ENCODE measurements around the gene MPL. TPM values are rescaled to one million over a fixed set of nuclear protein-coding genes. Genes with fewer than 3 reads are reported as not detected.
"Not testable (repeated sequence)": the region's sequence is repeated elsewhere in the genome, so short reads cannot be mapped to it uniquely, and the experiment has no call there.

MPL gene
- total RNA-seq, 1 experiment from 2014 or later: 0.15 TPM

DNA sequence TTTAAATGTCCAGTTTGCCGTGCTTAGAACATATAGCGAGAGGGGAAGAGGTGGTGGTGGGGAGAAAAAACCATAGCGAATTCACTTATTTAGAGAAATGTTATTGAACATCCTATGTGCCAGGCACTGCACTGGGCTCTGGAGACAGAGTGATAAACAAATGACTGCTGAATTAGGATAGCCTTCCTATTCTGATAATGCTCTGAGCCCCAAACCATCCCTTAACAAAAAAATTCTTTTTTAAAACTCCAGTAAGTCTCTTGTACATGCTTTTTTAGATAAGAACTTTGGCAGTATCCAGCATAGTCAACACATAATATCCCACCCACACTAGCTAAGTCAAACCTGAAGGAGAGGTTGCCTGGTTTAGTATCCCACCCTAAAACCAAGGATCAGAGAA lies 60.6 kb downstream of the MPL start (continued):
- TF ChIP-seq KAT7 (CRISPR knock-in tag; IDR thresholded peaks at IDR 0.05; ENCODE audit: borderline replicate concordance): no peak
- TF ChIP-seq ZNF317 (CRISPR knock-in tag; IDR thresholded peaks at IDR 0.05; ENCODE audit: borderline replicate concordance, low read depth): no peak
- TF ChIP-seq NR3C1 (CRISPR knock-in tag; conservative IDR thresholded peaks at IDR 0.05; ENCODE audit: low read depth): no peak
- TF ChIP-seq SP1 (CRISPR knock-in tag; conservative IDR thresholded peaks at IDR 0.05): no peak
- TF ChIP-seq USF1 (CRISPR knock-in tag; IDR thresholded peaks at IDR 0.05): no peak
- TF ChIP-seq, protein P1, sequence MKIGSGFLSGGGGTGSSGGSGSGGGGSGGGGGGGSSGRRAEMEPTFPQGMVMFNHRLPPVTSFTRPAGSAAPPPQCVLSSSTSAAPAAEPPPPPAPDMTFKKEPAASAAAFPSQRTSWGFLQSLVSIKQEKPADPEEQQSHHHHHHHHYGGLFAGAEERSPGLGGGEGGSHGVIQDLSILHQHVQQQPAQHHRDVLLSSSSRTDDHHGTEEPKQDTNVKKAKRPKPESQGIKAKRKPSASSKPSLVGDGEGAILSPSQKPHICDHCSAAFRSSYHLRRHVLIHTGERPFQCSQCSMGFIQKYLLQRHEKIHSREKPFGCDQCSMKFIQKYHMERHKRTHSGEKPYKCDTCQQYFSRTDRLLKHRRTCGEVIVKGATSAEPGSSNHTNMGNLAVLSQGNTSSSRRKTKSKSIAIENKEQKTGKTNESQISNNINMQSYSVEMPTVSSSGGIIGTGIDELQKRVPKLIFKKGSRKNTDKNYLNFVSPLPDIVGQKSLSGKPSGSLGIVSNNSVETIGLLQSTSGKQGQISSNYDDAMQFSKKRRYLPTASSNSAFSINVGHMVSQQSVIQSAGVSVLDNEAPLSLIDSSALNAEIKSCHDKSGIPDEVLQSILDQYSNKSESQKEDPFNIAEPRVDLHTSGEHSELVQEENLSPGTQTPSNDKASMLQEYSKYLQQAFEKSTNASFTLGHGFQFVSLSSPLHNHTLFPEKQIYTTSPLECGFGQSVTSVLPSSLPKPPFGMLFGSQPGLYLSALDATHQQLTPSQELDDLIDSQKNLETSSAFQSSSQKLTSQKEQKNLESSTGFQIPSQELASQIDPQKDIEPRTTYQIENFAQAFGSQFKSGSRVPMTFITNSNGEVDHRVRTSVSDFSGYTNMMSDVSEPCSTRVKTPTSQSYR (CRISPR knock-in tag; IDR thresholded peaks at IDR 0.05): no peak
- TF ChIP-seq, protein P2, sequence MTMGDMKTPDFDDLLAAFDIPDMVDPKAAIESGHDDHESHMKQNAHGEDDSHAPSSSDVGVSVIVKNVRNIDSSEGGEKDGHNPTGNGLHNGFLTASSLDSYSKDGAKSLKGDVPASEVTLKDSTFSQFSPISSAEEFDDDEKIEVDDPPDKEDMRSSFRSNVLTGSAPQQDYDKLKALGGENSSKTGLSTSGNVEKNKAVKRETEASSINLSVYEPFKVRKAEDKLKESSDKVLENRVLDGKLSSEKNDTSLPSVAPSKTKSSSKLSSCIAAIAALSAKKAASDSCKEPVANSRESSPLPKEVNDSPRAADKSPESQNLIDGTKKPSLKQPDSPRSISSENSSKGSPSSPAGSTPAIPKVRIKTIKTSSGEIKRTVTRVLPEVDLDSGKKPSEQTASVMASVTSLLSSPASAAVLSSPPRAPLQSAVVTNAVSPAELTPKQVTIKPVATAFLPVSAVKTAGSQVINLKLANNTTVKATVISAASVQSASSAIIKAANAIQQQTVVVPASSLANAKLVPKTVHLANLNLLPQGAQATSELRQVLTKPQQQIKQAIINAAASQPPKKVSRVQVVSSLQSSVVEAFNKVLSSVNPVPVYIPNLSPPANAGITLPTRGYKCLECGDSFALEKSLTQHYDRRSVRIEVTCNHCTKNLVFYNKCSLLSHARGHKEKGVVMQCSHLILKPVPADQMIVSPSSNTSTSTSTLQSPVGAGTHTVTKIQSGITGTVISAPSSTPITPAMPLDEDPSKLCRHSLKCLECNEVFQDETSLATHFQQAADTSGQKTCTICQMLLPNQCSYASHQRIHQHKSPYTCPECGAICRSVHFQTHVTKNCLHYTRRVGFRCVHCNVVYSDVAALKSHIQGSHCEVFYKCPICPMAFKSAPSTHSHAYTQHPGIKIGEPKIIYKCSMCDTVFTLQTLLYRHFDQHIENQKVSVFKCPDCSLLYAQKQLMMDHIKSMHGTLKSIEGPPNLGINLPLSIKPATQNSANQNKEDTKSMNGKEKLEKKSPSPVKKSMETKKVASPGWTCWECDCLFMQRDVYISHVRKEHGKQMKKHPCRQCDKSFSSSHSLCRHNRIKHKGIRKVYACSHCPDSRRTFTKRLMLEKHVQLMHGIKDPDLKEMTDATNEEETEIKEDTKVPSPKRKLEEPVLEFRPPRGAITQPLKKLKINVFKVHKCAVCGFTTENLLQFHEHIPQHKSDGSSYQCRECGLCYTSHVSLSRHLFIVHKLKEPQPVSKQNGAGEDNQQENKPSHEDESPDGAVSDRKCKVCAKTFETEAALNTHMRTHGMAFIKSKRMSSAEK (CRISPR knock-in tag; IDR thresholded peaks at IDR 0.05; ENCODE audit: borderline replicate concordance): no peak

DNA sequence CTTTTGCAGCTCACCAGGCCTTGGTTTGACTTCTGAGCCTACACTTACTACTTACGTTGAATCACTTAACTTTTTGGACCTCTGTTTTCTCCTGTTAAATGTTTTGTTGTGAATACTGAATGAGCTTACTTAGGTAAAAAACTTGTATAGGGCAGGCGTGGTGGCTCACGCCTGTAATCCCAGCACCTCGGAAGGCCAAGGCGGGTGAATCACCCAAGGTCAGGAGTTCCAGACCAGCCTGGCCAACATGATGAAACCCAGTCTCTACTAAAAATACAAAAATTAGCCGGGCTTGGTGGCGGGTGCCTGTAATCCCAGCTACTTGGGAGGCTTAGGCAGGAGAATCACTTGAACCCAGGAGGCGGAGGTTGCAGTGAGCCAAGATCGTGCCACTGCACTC lies 62.8 kb downstream of the MPL start:
- not testable (repeated sequence) for H3K9me3 Mint-ChIP-seq, ATAC-seq
- POLR2A ChIA-PET: interaction anchor here (1.0 kb wide), 1 partner anchor 11 kb away, joined by 3 read pairs; no protein-coding TSS in a partner anchor

DNA sequence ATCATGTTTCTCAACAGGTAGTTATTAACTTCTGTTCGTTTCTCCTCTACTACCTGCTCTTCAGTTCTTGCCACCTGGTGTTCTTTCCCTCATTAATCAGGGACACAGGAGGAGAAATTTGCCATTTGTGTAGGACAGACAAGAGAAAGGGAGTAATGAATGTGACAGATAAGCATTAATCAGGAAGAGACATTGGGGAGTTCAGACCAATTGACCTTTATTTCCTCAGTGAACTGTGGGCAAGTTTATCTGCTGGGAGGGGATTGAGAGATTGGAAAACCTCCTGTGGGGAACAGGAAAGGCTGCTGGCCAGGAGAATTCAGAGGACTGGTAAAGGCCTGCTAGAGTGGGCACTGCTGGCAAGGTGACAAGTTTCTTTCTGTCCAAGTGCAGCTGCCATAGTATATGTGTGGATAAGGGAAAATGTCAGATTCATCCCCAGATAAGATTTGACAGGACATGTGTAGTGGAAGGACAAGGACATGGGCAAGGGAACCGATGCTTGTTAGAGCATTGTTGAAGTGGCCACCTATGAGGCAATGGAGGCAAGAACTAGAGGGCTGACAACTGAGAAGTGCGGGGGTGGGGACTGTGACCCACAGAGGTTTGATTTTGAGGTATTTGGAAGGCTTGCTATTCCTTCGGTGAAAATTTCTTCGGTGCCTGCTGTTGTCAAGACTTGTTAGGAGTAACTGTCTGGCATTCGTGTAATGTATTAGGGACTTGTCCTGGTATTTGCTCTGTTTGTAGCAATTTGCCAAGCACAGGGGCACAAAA lies 64.7 kb downstream of the MPL start:
- no peak overlapping the region for H3K4me3 Mint-ChIP-seq
- DNase-seq (ENCODE audit: low spot score) (no peak), ATAC-seq (no peak)
- H3K27me3 Mint-ChIP-seq (ENCODE audit: low read depth): no peaks in the 10 kb centered on the region
- no peak overlapping the region for H3K27ac Mint-ChIP-seq
- H3K36me3 Mint-ChIP-seq: peaks cover 26% of the 10 kb centered on the region
- ChIA-PET POLR2A (no interaction called here), CTCF (no interaction called here)
- H3K9me3 Mint-ChIP-seq: no peaks in the 10 kb centered on the region
- H3K4me1 Mint-ChIP-seq: no peaks in the 10 kb centered on the region
- TF ChIP-seq FOXP1 (CRISPR knock-in tag; IDR thresholded peaks at IDR 0.05; ENCODE audit: borderline replicate concordance) (no peak), ZNF423 (CRISPR knock-in tag; IDR thresholded peaks at IDR 0.05) (no peak), ATF1 (CRISPR knock-in tag; IDR thresholded peaks at IDR 0.05) (no peak), CREB1 (CRISPR knock-in tag; IDR thresholded peaks at IDR 0.05) (no peak), USF1 (CRISPR knock-in tag; IDR thresholded peaks at IDR 0.05) (no peak), NFE2L1 (CRISPR knock-in tag; IDR thresholded peaks at IDR 0.05) (no peak), TP53 (CRISPR knock-in tag; IDR thresholded peaks at IDR 0.05) (no peak), TEAD4 (CRISPR knock-in tag; IDR thresholded peaks at IDR 0.05) (no peak), CBFB (CRISPR knock-in tag; IDR thresholded peaks at IDR 0.05; ENCODE audit: low read depth) (no peak)
- TF ChIP-seq, protein P3, sequence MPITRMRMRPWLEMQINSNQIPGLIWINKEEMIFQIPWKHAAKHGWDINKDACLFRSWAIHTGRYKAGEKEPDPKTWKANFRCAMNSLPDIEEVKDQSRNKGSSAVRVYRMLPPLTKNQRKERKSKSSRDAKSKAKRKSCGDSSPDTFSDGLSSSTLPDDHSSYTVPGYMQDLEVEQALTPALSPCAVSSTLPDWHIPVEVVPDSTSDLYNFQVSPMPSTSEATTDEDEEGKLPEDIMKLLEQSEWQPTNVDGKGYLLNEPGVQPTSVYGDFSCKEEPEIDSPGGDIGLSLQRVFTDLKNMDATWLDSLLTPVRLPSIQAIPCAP (CRISPR knock-in tag; IDR thresholded peaks at IDR 0.05): no peak
- TF ChIP-seq, protein P4, sequence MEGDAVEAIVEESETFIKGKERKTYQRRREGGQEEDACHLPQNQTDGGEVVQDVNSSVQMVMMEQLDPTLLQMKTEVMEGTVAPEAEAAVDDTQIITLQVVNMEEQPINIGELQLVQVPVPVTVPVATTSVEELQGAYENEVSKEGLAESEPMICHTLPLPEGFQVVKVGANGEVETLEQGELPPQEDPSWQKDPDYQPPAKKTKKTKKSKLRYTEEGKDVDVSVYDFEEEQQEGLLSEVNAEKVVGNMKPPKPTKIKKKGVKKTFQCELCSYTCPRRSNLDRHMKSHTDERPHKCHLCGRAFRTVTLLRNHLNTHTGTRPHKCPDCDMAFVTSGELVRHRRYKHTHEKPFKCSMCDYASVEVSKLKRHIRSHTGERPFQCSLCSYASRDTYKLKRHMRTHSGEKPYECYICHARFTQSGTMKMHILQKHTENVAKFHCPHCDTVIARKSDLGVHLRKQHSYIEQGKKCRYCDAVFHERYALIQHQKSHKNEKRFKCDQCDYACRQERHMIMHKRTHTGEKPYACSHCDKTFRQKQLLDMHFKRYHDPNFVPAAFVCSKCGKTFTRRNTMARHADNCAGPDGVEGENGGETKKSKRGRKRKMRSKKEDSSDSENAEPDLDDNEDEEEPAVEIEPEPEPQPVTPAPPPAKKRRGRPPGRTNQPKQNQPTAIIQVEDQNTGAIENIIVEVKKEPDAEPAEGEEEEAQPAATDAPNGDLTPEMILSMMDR (IDR thresholded peaks at IDR 0.05): no peak
- TF ChIP-seq, protein P5, sequence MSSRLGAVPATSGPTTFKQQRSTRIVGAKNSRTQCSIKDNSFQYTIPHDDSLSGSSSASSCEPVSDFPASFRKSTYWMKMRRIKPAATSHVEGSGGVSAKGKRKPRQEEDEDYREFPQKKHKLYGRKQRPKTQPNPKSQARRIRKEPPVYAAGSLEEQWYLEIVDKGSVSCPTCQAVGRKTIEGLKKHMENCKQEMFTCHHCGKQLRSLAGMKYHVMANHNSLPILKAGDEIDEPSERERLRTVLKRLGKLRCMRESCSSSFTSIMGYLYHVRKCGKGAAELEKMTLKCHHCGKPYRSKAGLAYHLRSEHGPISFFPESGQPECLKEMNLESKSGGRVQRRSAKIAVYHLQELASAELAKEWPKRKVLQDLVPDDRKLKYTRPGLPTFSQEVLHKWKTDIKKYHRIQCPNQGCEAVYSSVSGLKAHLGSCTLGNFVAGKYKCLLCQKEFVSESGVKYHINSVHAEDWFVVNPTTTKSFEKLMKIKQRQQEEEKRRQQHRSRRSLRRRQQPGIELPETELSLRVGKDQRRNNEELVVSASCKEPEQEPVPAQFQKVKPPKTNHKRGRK (CRISPR knock-in tag; IDR thresholded peaks at IDR 0.05; ENCODE audit: borderline replicate concordance): no peak

More for the DNA sequence above, 62.8 kb downstream of the MPL start:
- DNase-seq (ENCODE audit: low spot score); H3K27me3 Mint-ChIP-seq (ENCODE audit: low read depth); H3K4me1 Mint-ChIP-seq; H3K4me3 Mint-ChIP-seq; H3K27ac Mint-ChIP-seq: not testable (repeated sequence)
- peaks cover 16% of the 10 kb centered on the region for H3K36me3 Mint-ChIP-seq
- CTCF ChIA-PET: interaction anchor here (2.0 kb wide), 1 partner anchor 14 kb away, joined by 7 read pairs; no protein-coding TSS in a partner anchor
